ACC112 (cell line): Measurements from ENCODE around the gene TMEM143.
"Not testable (repeated sequence)": the region's sequence is repeated elsewhere in the genome, so short reads cannot be mapped to it uniquely, and the experiment has no call there.

ENCODE experiments used
- H2AFZ ChIP-seq: fragments of 200-600 bp; sonication (generic); one replicate; pipeline ENCODE4 v1.6.0; 2017; ENCODE audit warnings: antibody characterized with exemption, low read length; ENCODE audit not compliant: unreplicated experiment
- H3K27ac ChIP-seq: fragments of 200-600 bp; sonication (generic); 2 replicates; pipeline ENCODE4 v1.5.1; 2014; ENCODE audit warnings: low read depth, mild to moderate bottlenecking, antibody characterized with exemption, low read length, moderate library complexity
- H3K27me3 ChIP-seq: fragments of 200-600 bp; sonication (generic); 2 replicates; pipeline ENCODE4 v1.6.1; 2014; ENCODE audit warnings: mild to moderate bottlenecking, antibody characterized with exemption, low read length, moderate library complexity, mixed read lengths; ENCODE audit not compliant: insufficient read depth
- H3K36me3 ChIP-seq: fragments of 200-600 bp; sonication (generic); 2 replicates; pipeline ENCODE4 v1.6.1; 2016; ENCODE audit warnings: mild to moderate bottlenecking, antibody characterized with exemption, low read length, moderate library complexity, mixed read lengths; ENCODE audit not compliant: insufficient read depth
- H3K4me1 ChIP-seq: fragments of 200-600 bp; sonication (generic); one replicate; pipeline ENCODE4 v1.6.1; 2016; ENCODE audit warnings: low read length, mixed read lengths; ENCODE audit not compliant: insufficient read depth, unreplicated experiment, control insufficient read depth
- H3K4me3 ChIP-seq: fragments of 200-600 bp; sonication (generic); 2 replicates; pipeline ENCODE4 v1.5.1; 2014; ENCODE audit warnings: mild to moderate bottlenecking, low read depth, low read length
- H3K79me2 ChIP-seq: fragments of 200-600 bp; sonication (generic); one replicate; pipeline ENCODE4 v1.6.0; 2016; ENCODE audit warnings: low read length; ENCODE audit not compliant: control insufficient read depth, unreplicated experiment, insufficient read depth

TMEM143 gene

GRCh38 chr19:48308631-48309586 lies 54.8 kb downstream of the TMEM143 start:
- Histone ChIP-seq H2AFZ (no peak overlapping the region), H3K4me1 (no peaks in the 10 kb centered on the region), H3K79me2 (no peaks in the 10 kb centered on the region), H3K4me3 (no peak overlapping the region), H3K27me3 (no peaks in the 10 kb centered on the region), H3K27ac (no peak overlapping the region), H3K36me3 (no peaks in the 10 kb centered on the region)

- Histone ChIP-seq H3K79me2 (no peaks in the 10 kb centered on the region), H3K27ac (no peak overlapping the region), H3K27me3 (no peaks in the 10 kb centered on the region), H3K4me1 (no peaks in the 10 kb centered on the region), H3K36me3 (no peaks in the 10 kb centered on the region), H3K4me3 (no peak overlapping the region), H2AFZ (no peak overlapping the region)
Measured at GRCh38 chr19:48303866-48304265, 59.9 kb downstream of the TMEM143 start.

GRCh38 chr19:48303367-48303766 lies 60.4 kb downstream of the TMEM143 start:
- no peaks in the 10 kb centered on the region for H3K27me3 ChIP-seq
- H3K27ac ChIP-seq: no peak overlapping the region
- H3K4me1 ChIP-seq: no peaks in the 10 kb centered on the region
- no peaks in the 10 kb centered on the region for H3K79me2 ChIP-seq
- H3K36me3 ChIP-seq: no peaks in the 10 kb centered on the region
- no peak overlapping the region for H2AFZ ChIP-seq
- no peak overlapping the region for H3K4me3 ChIP-seq

- no peaks in the 10 kb centered on the region for H3K36me3 ChIP-seq
- no peaks in the 10 kb centered on the region for H3K79me2 ChIP-seq
- no peak overlapping the region for H3K27ac ChIP-seq
- no peaks in the 10 kb centered on the region for H3K4me1 ChIP-seq
- H3K4me3 ChIP-seq: no peak overlapping the region
- H2AFZ ChIP-seq: no peak overlapping the region
- H3K27me3 ChIP-seq: no peaks in the 10 kb centered on the region
Measured at GRCh38 chr19:48302600-48302959, 61.2 kb downstream of the TMEM143 start.

GRCh38 chr19:48301886-48302599 lies 61.7 kb downstream of the TMEM143 start:
- Histone ChIP-seq H2AFZ (no peak overlapping the region), H3K4me3 (no peak overlapping the region), H3K36me3 (no peaks in the 10 kb centered on the region), H3K79me2 (no peaks in the 10 kb centered on the region), H3K27me3 (no peaks in the 10 kb centered on the region), H3K4me1 (no peaks in the 10 kb centered on the region), H3K27ac (no peak overlapping the region)

- Histone ChIP-seq H3K27ac (no peak overlapping the region), H3K4me3 (no peak overlapping the region), H3K79me2 (no peaks in the 10 kb centered on the region), H3K27me3 (no peaks in the 10 kb centered on the region), H3K4me1 (no peaks in the 10 kb centered on the region), H3K36me3 (no peaks in the 10 kb centered on the region), H2AFZ (no peak overlapping the region)
Measured at GRCh38 chr19:48297975-48298374, 65.8 kb downstream of the TMEM143 start.

- H3K36me3 ChIP-seq: no peaks in the 10 kb centered on the region
- H2AFZ ChIP-seq: no peak overlapping the region
- no peak overlapping the region for H3K4me3 ChIP-seq
- H3K27me3 ChIP-seq: no peaks in the 10 kb centered on the region
- no peaks in the 10 kb centered on the region for H3K79me2 ChIP-seq
- no peaks in the 10 kb centered on the region for H3K4me1 ChIP-seq
- H3K27ac ChIP-seq: no peak overlapping the region
Measured at GRCh38 chr19:48296963-48297734, 66.6 kb downstream of the TMEM143 start.

GRCh38 chr19:48295458-48295857 lies 68.3 kb downstream of the TMEM143 start:
- H3K27ac ChIP-seq: no peak overlapping the region
- H3K27me3 ChIP-seq: no peaks in the 10 kb centered on the region
- H3K4me3 ChIP-seq: no peak overlapping the region
- no peak overlapping the region for H2AFZ ChIP-seq
- H3K4me1 ChIP-seq: no peaks in the 10 kb centered on the region
- H3K79me2 ChIP-seq: no peaks in the 10 kb centered on the region
- no peaks in the 10 kb centered on the region for H3K36me3 ChIP-seq

GRCh38 chr19:48292798-48293197 lies 70.9 kb downstream of the TMEM143 start:
- no peak overlapping the region for H3K4me3 ChIP-seq
- H3K27ac ChIP-seq: no peak overlapping the region
- H3K27me3 ChIP-seq: no peaks in the 10 kb centered on the region
- H3K4me1 ChIP-seq: no peaks in the 10 kb centered on the region
- no peak overlapping the region for H2AFZ ChIP-seq
- H3K36me3 ChIP-seq: no peaks in the 10 kb centered on the region
- H3K79me2 ChIP-seq: no peaks in the 10 kb centered on the region

GRCh38 chr19:48291489-48291815 lies 72.3 kb downstream of the TMEM143 start:
- H3K27ac ChIP-seq, H3K79me2 ChIP-seq, H3K4me3 ChIP-seq, H2AFZ ChIP-seq, H3K36me3 ChIP-seq, H3K4me1 ChIP-seq, H3K27me3 ChIP-seq: not testable (repeated sequence)
